T follicular helper cell (primary cell): ENCODE data around the gene GPC5.

Experiments used
- DNase-seq: peaks from one replicate; pipeline ENCODE4 v3.0.0-alpha.2; 2020; ENCODE audit warnings: low read depth

The GPC5 gene

GRCh38 chr13:91592056-91593014, 193.9 kb downstream of the GPC5 start:
- no peak for DNase-seq

GRCh38 chr13:91593456-91593855, 195.0 kb downstream of the GPC5 start:
- DNase-seq = no peak

- DNase-seq = no peak
Observed at GRCh38 chr13:91594061-91594460, 195.6 kb downstream of the GPC5 start.

- DNase-seq = no peak
Observed at GRCh38 chr13:91595677-91596076, 197.3 kb downstream of the GPC5 start.

- DNase-seq = no peak
Observed at GRCh38 chr13:91596842-91597241, 198.4 kb downstream of the GPC5 start.

GRCh38 chr13:91598655-91599054, 200.2 kb downstream of the GPC5 start:
- no peak for DNase-seq

- DNase-seq = no peak
Observed at GRCh38 chr13:91601273-91601672, 202.9 kb downstream of the GPC5 start.

- no peak for DNase-seq
Observed at GRCh38 chr13:91601807-91602206, 203.4 kb downstream of the GPC5 start.

GRCh38 chr13:91609353-91609752, 210.9 kb downstream of the GPC5 start:
- DNase-seq = no peak

- DNase-seq = no peak
Observed at GRCh38 chr13:91618315-91618714, 219.9 kb downstream of the GPC5 start.

- DNase-seq = no peak
Observed at GRCh38 chr13:91620670-91621141, 222.3 kb downstream of the GPC5 start.

- no peak for DNase-seq
Observed at GRCh38 chr13:91621161-91621560, 222.7 kb downstream of the GPC5 start.

GRCh38 chr13:91621963-91622362, 223.5 kb downstream of the GPC5 start:
- no peak for DNase-seq

- no peak for DNase-seq
Observed at GRCh38 chr13:91622778-91623550, 224.5 kb downstream of the GPC5 start.

- DNase-seq = no peak
Observed at GRCh38 chr13:91627952-91628739, 229.7 kb downstream of the GPC5 start.

- DNase-seq = no peak
Observed at GRCh38 chr13:91630946-91631345, 232.5 kb downstream of the GPC5 start.

- no peak for DNase-seq
Observed at GRCh38 chr13:91632086-91632485, 233.7 kb downstream of the GPC5 start.

GRCh38 chr13:91639330-91639729, 240.9 kb downstream of the GPC5 start:
- DNase-seq = no peak

GRCh38 chr13:91643394-91643793, 245.0 kb downstream of the GPC5 start:
- no peak for DNase-seq

- DNase-seq = no peak
Observed at GRCh38 chr13:91644806-91645205, 246.4 kb downstream of the GPC5 start.

- DNase-seq = no peak
Observed at GRCh38 chr13:91647361-91647990, 249.1 kb downstream of the GPC5 start.

- DNase-seq = no peak
Observed at GRCh38 chr13:91648012-91648411, 249.6 kb downstream of the GPC5 start.
